HepG2 (cell line): ENCODE results near the gene NT5M. TPM values are rescaled to one million over a fixed set of nuclear protein-coding genes. Genes with fewer than 3 reads are reported as not detected.

Source experiments
- AHR ChIP-seq: IDR thresholded peaks from 2 replicates; pipeline ENCODE4 v1.6.1; 2018; ENCODE audit warnings: missing genetic modification reagents, missing compliant biosample characterization
- ATF6 ChIP-seq: sonication (generic); formaldehyde crosslinking; conservative IDR thresholded peaks from 2 replicates; pipeline ENCODE4 v1.4.0; 2020; ENCODE audit warnings: missing genetic modification reagents
- MAZ ChIP-seq, 2 experiments: sonication (generic) in 1 of 2; formaldehyde crosslinking in 1 of 2; IDR thresholded peaks; 2 replicates each; pipeline versions ENCODE4 v1.5.0 to v1.6.1; 2012 to 2020; ENCODE audit warnings: low read depth in 2 of 2, mild to moderate bottlenecking in 2 of 2, borderline replicate concordance in 1 of 2, improper control_type of control experiment in 1 of 2, low read length in 1 of 2, missing genetic modification reagents in 1 of 2, moderate library complexity in 1 of 2
- RAD21 ChIP-seq: fragments of 450-650 bp; formaldehyde crosslinking; IDR thresholded peaks from 2 replicates; pipeline ENCODE4 v1.5.0; 2020; ENCODE audit warnings: mild to moderate bottlenecking
- SNAPC4 ChIP-seq: sonication (generic); formaldehyde crosslinking; IDR thresholded peaks from 2 replicates; pipeline ENCODE4 v1.4.0; 2020; ENCODE audit warnings: mild to moderate bottlenecking, missing genetic modification reagents
- SPEN ChIP-seq: sonication (generic); formaldehyde crosslinking; IDR thresholded peaks from 2 replicates; pipeline ENCODE4 v1.5.1; 2020; ENCODE audit warnings: low read depth, mild to moderate bottlenecking, missing genetic modification reagents
- ZBTB39 ChIP-seq: sonication (generic); formaldehyde crosslinking; IDR thresholded peaks from 2 replicates; pipeline ENCODE4 v1.5.0; 2020; ENCODE audit warnings: missing genetic modification reagents
- ZBTB43 ChIP-seq: sonication (generic); formaldehyde crosslinking; conservative IDR thresholded peaks from 2 replicates; pipeline ENCODE4 v1.4.0; 2020; ENCODE audit warnings: missing genetic modification reagents
- ZNF205 ChIP-seq: IDR thresholded peaks from 2 replicates; pipeline ENCODE4 v1.6.1; 2018; ENCODE audit warnings: missing biosample characterization, missing genetic modification reagents
- ZNF362 ChIP-seq: sonication (generic); formaldehyde crosslinking; IDR thresholded peaks from 2 replicates; pipeline ENCODE4 v1.4.0; 2020; ENCODE audit warnings: missing genetic modification reagents, mild to moderate bottlenecking, borderline replicate concordance
- ZNF430 ChIP-seq: sonication (generic); formaldehyde crosslinking; IDR thresholded peaks from 2 replicates; pipeline ENCODE4 v1.9.0; 2021; ENCODE audit warnings: mild to moderate bottlenecking, missing genetic modification reagents
- ZNF724P ChIP-seq: sonication (generic); formaldehyde crosslinking; IDR thresholded peaks from 2 replicates; pipeline ENCODE4 v1.8.0; 2022; ENCODE audit warnings: missing genetic modification reagents, borderline replicate concordance
- ZNF746 ChIP-seq: sonication (generic); formaldehyde crosslinking; IDR thresholded peaks from 2 replicates; pipeline ENCODE4 v1.8.0; 2022; ENCODE audit warnings: mild to moderate bottlenecking, missing genetic modification reagents
- polyA plus RNA-seq, 8 experiments: library from polyadenylated mRNA; depleted of rRNA in 3 of 8; stranded (reverse) in 7 of 8; unstranded in 1 of 8; fragments of >200 nt; fragmentation: Illumina TruSeq in 4 of 8; extraction: Trizol in 4 of 8; gene quantifications; 2 replicates each; pipeline versions ENCODE4 v1.2.1 to v1.2.3, GENCODE V29; 2011 to 2016; ENCODE audit warnings: low read depth in 4 of 8, missing spikeins in 1 of 8, mixed read lengths in 1 of 8; ENCODE audit not compliant: insufficient read depth in 1 of 8
- total RNA-seq, 5 experiments: library from RNA; depleted of rRNA; stranded (reverse); fragments of >200 nt; fragmentation: Illumina TruSeq; extraction: Trizol; gene quantifications; 2 replicates each; pipeline ENCODE4 v1.2.3, GENCODE V29; 2016; ENCODE audit warnings: low read depth in 1 of 5

Gene NT5M
- total and polyA plus RNA-seq, 2 of the 13 experiments (the other 11 are each of a cell fraction or from before 2014, with no cell fraction given): 0.55 to 0.78 TPM

- TF ChIP-seq ZBTB43: no peak
- no peak for TF ChIP-seq ZNF362 (CRISPR knock-in tag)
- peak; percentile 81 for TF ChIP-seq RAD21 (CRISPR knock-in tag)
- no peak for TF ChIP-seq ZNF746 (CRISPR knock-in tag)
- TF ChIP-seq ZNF724P (CRISPR knock-in tag): no peak
- no peak for TF ChIP-seq ATF6 (CRISPR knock-in tag)
- 0 out of 2 replicates have a peak, but pooled peaks have one; percentile 22 for TF ChIP-seq SPEN (CRISPR knock-in tag)
- TF ChIP-seq ZBTB39 (CRISPR knock-in tag): no peak
- no peak for TF ChIP-seq ZNF430
- TF ChIP-seq SNAPC4 (CRISPR knock-in tag): no peak
- no peak for TF ChIP-seq ZNF205 (CRISPR knock-in tag)
- TF ChIP-seq MAZ (IDR thresholded peaks at IDR 0.05; ENCODE audit: borderline replicate concordance, low read depth, low read length): no peak
- TF ChIP-seq MAZ (CRISPR knock-in tag; IDR thresholded peaks at IDR 0.05; ENCODE audit: low read depth): no peak
- TF ChIP-seq AHR: no peak
- TF ChIP-seq, all 625 proteins: peak for 33
Observed at GRCh38 chr17:17354560-17355349, 51.6 kb downstream of the NT5M start (continued).
